22Rv1 (cell line): Measurements from ENCODE around the gene MAD1L1.

ENCODE experiments used
- CTCF ChIP-seq: fragments of 450-650 bp; IDR thresholded peaks from 2 replicates; pipeline ENCODE4 v1.5.1; 2017; ENCODE audit warnings: mild to moderate bottlenecking
- ZFX ChIP-seq: fragments of 450-650 bp; IDR thresholded peaks from 2 replicates; pipeline ENCODE4 v1.6.1; 2017; ENCODE audit warnings: antibody characterized with exemption, borderline replicate concordance

- TF ChIP-seq CTCF (no peak), ZFX (no peak)
Measured at GRCh38 chr7:1815051-1815481, 417.7 kb downstream of the MAD1L1 start.
